D721Med (cell line): ENCODE data around the gene ANXA6.

Experiments used
- DNase-seq: peaks from one replicate; pipeline ENCODE4 v3.0.0; 2011; ENCODE audit warnings: low spot score; ENCODE audit not compliant: insufficient read length
- FAIRE-seq: peaks from 2 replicates; lab custom pipeline; 2011; peaks lifted over from hg19 to GRCh38; lab: Jason Lieb, UNC
- CTCF ChIP-seq: IDR thresholded peaks from 2 replicates; pipeline ENCODE4 v1.5.1; 2012; ENCODE audit warnings: mild to moderate bottlenecking, control low read depth; ENCODE audit not compliant: insufficient read depth; ENCODE audit errors: missing control alignments

Gene ANXA6

GRCh38 chr5:151088986-151089385, 68.6 kb downstream of the ANXA6 start:
- no peak for FAIRE-seq
- TF ChIP-seq CTCF = no peak

GRCh38 chr5:151087486-151087885, 70.1 kb downstream of the ANXA6 start:
- no peak for FAIRE-seq
- no peak for DNase-seq

More at GRCh38 chr5:151088986-151089385, 68.6 kb downstream of the ANXA6 start:
- no peak for DNase-seq

GRCh38 chr5:151086905-151087360, 70.6 kb downstream of the ANXA6 start:
- no peak for DNase-seq
- no peak for TF ChIP-seq CTCF
- FAIRE-seq = no peak

More at GRCh38 chr5:151087486-151087885, 70.1 kb downstream of the ANXA6 start:
- TF ChIP-seq CTCF = no peak

GRCh38 chr5:151086192-151086869, 71.2 kb downstream of the ANXA6 start:
- DNase-seq (no peak), FAIRE-seq (no peak)
- TF ChIP-seq CTCF = no peak

GRCh38 chr5:151085517-151086041, 72.0 kb downstream of the ANXA6 start:
- FAIRE-seq = no peak
- TF ChIP-seq CTCF = no peak

GRCh38 chr5:151084363-151084762, 73.2 kb downstream of the ANXA6 start:
- FAIRE-seq = no peak
- TF ChIP-seq CTCF = no peak
- no peak for DNase-seq

More at GRCh38 chr5:151085517-151086041, 72.0 kb downstream of the ANXA6 start:
- DNase-seq = no peak
